Measurements from ENCODE around the gene CNKSR2. TPM values are rescaled to one million over a fixed set of nuclear protein-coding genes. Genes with fewer than 3 reads are reported as not detected.

The CNKSR2 gene
- total and polyA plus RNA-seq, 4 donors: 0.55 to 3.3 (median 2.0) TPM

DNA sequence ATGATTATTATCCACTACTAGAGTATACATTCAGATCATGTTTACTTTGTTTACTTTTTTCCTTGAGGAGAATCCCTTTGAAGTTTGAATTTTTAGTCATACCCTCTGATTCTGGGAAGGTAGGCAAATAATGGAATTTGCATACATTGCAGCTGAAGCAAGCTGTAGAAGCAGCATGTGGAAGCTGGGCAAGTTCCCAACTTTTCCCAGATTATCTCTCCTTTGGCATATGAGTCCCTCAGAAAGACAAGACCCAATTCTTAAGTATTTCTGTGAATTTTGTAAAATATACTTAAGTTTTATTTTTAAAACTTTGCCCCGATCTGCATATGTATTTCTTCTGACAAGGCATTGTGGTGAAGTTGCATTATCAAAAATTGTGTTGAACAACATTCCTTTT lies 94.9 kb downstream of the CNKSR2 start:
- H3K4me3 ChIP-seq (ENCODE audit: low read depth in 1 of 3, low read length in 3 of 3): no peak overlapping the region
- no peak for DNase-seq (ENCODE audit: low spot score)
- TF ChIP-seq EGR1 (IDR thresholded peaks at IDR 0.05; ENCODE audit: low read depth in 2 of 2): no peak
- TF ChIP-seq RXRA (IDR thresholded peaks at IDR 0.05): no peak
- TF ChIP-seq SP1 (IDR thresholded peaks at IDR 0.05): no peak
- TF ChIP-seq JUND (IDR thresholded peaks at IDR 0.05): no peak
- TF ChIP-seq RAD21 (IDR thresholded peaks at IDR 0.05): no peak
- TF ChIP-seq, protein P1, sequence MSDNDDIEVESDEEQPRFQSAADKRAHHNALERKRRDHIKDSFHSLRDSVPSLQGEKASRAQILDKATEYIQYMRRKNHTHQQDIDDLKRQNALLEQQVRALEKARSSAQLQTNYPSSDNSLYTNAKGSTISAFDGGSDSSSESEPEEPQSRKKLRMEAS (IDR thresholded peaks at IDR 0.05): no peak
- TF ChIP-seq YY1 (IDR thresholded peaks at IDR 0.05): no peak
- no peak for TF ChIP-seq NR2F2 (IDR thresholded peaks at IDR 0.05)
- TF ChIP-seq, protein P2, sequence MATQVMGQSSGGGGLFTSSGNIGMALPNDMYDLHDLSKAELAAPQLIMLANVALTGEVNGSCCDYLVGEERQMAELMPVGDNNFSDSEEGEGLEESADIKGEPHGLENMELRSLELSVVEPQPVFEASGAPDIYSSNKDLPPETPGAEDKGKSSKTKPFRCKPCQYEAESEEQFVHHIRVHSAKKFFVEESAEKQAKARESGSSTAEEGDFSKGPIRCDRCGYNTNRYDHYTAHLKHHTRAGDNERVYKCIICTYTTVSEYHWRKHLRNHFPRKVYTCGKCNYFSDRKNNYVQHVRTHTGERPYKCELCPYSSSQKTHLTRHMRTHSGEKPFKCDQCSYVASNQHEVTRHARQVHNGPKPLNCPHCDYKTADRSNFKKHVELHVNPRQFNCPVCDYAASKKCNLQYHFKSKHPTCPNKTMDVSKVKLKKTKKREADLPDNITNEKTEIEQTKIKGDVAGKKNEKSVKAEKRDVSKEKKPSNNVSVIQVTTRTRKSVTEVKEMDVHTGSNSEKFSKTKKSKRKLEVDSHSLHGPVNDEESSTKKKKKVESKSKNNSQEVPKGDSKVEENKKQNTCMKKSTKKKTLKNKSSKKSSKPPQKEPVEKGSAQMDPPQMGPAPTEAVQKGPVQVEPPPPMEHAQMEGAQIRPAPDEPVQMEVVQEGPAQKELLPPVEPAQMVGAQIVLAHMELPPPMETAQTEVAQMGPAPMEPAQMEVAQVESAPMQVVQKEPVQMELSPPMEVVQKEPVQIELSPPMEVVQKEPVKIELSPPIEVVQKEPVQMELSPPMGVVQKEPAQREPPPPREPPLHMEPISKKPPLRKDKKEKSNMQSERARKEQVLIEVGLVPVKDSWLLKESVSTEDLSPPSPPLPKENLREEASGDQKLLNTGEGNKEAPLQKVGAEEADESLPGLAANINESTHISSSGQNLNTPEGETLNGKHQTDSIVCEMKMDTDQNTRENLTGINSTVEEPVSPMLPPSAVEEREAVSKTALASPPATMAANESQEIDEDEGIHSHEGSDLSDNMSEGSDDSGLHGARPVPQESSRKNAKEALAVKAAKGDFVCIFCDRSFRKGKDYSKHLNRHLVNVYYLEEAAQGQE (IDR thresholded peaks at IDR 0.05): no peak
- TF ChIP-seq GABPA (IDR thresholded peaks at IDR 0.05 in 1 of 2, conservative IDR thresholded peaks at IDR 0.05 in 1 of 2): no peak
- TF ChIP-seq HNF4G (IDR thresholded peaks at IDR 0.05): no peak
- TF ChIP-seq TAF1 (conservative IDR thresholded peaks at IDR 0.05): no peak
- TF ChIP-seq, protein P3, sequence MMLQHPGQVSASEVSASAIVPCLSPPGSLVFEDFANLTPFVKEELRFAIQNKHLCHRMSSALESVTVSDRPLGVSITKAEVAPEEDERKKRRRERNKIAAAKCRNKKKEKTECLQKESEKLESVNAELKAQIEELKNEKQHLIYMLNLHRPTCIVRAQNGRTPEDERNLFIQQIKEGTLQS (IDR thresholded peaks at IDR 0.05): no peak
- TF ChIP-seq HNF4A (conservative IDR thresholded peaks at IDR 0.05): no peak
- no peaks in the 10 kb centered on the region for H3K36me3 ChIP-seq (ENCODE audit: control insufficient read depth in 4 of 4, insufficient read depth in 3 of 4, low read depth in 1 of 4, low read length in 3 of 4)
- H3K9ac ChIP-seq (ENCODE audit: low read depth in 1 of 2, low read length in 2 of 2): no peak overlapping the region
- 92% methylated on average over 1 of the region's 1 CpG for WGBS
- no peak overlapping the region for H3K27ac ChIP-seq (ENCODE audit: low read depth in 1 of 2, low read length in 2 of 2)
- no peaks in the 10 kb centered on the region for H3K9me3 ChIP-seq (ENCODE audit: control insufficient read depth in 4 of 4, low read length in 3 of 4)
- no peaks in the 10 kb centered on the region for H3K27me3 ChIP-seq (ENCODE audit: control insufficient read depth in 4 of 4, insufficient read depth in 4 of 4, low read length in 3 of 4)
- H3K4me1 ChIP-seq (ENCODE audit: control insufficient read depth in 4 of 4, insufficient read depth in 4 of 4, low read length in 3 of 4): no peaks in the 10 kb centered on the region

DNA sequence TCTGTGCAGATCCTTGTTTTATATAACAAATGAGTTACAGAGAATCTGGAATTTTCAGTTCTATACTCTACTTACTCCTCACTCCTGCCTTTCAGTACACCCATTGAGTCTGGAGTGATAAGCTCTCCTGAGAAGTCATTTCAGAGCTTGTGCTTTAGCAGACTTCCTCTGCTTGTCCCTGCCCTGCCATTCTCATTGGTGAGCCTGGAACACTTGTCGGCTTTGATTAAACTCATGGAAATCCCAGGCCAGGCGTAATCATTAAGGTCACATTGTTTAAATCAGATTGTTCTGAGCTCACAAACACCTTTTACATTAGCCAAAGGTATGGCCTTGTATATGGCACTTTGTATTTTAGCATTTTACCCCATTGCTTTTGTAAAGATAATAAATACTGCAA lies 102.7 kb downstream of the CNKSR2 start:
- TF ChIP-seq SP1 (IDR thresholded peaks at IDR 0.05) (no peak), NR2F2 (IDR thresholded peaks at IDR 0.05) (no peak), RAD21 (IDR thresholded peaks at IDR 0.05) (no peak), JUND (IDR thresholded peaks at IDR 0.05) (no peak), TAF1 (conservative IDR thresholded peaks at IDR 0.05) (no peak)
- TF ChIP-seq, protein P1 (IDR thresholded peaks at IDR 0.05): no peak
- TF ChIP-seq, protein P4, sequence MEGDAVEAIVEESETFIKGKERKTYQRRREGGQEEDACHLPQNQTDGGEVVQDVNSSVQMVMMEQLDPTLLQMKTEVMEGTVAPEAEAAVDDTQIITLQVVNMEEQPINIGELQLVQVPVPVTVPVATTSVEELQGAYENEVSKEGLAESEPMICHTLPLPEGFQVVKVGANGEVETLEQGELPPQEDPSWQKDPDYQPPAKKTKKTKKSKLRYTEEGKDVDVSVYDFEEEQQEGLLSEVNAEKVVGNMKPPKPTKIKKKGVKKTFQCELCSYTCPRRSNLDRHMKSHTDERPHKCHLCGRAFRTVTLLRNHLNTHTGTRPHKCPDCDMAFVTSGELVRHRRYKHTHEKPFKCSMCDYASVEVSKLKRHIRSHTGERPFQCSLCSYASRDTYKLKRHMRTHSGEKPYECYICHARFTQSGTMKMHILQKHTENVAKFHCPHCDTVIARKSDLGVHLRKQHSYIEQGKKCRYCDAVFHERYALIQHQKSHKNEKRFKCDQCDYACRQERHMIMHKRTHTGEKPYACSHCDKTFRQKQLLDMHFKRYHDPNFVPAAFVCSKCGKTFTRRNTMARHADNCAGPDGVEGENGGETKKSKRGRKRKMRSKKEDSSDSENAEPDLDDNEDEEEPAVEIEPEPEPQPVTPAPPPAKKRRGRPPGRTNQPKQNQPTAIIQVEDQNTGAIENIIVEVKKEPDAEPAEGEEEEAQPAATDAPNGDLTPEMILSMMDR (IDR thresholded peaks at IDR 0.05; ENCODE audit: low read depth, low read length, missing input control): no peak
- TF ChIP-seq, protein P3 (IDR thresholded peaks at IDR 0.05): no peak
- Histone ChIP-seq H3K9me3 (ENCODE audit: control insufficient read depth in 4 of 4, low read length in 3 of 4) (no peaks in the 10 kb centered on the region), H3K27me3 (ENCODE audit: control insufficient read depth in 4 of 4, insufficient read depth in 4 of 4, low read length in 3 of 4) (peaks cover 0 to 4% (median 0%) of the 10 kb centered on the region in 4 donors), H3K4me1 (ENCODE audit: control insufficient read depth in 4 of 4, insufficient read depth in 4 of 4, low read length in 3 of 4) (no peaks in the 10 kb centered on the region), H3K4me3 (ENCODE audit: low read depth in 1 of 3, low read length in 3 of 3) (no peak overlapping the region), H3K9ac (ENCODE audit: low read depth in 1 of 2, low read length in 2 of 2) (no peak overlapping the region), H3K27ac (ENCODE audit: low read depth in 1 of 2, low read length in 2 of 2) (no peak overlapping the region), H3K36me3 (ENCODE audit: control insufficient read depth in 4 of 4, insufficient read depth in 3 of 4, low read depth in 1 of 4, low read length in 3 of 4) (no peaks in the 10 kb centered on the region)
- WGBS: 91% methylated on average over 2 of the region's 2 CpGs
- DNase-seq (ENCODE audit: low spot score): no peak
